ENCODE results near the gene CLMP.
"Not testable (repeated sequence)": the region's sequence is repeated elsewhere in the genome, so short reads cannot be mapped to it uniquely, and the experiment has no call there.

The CLMP gene

DNA sequence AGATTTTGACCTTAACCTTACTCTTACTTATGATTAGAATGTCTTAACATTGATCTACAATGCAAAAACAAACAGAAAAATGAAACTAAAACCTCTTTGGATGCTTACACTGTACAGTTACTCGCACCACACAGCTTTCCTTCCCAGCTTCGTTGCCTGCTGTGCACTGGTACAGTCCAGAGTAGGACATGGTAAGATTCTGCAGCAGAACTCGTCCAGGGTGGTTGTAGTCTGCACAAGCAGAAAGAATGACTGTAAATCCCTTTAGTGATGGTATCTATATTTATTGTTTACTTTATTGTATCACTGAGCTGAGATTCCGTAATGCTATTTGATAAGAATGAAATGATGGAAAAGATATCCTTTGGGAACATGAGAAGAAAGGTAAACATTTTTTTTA is 112.1 kb downstream of the CLMP start:
- DNase-seq (ENCODE audit: low spot score), result no peak

DNA sequence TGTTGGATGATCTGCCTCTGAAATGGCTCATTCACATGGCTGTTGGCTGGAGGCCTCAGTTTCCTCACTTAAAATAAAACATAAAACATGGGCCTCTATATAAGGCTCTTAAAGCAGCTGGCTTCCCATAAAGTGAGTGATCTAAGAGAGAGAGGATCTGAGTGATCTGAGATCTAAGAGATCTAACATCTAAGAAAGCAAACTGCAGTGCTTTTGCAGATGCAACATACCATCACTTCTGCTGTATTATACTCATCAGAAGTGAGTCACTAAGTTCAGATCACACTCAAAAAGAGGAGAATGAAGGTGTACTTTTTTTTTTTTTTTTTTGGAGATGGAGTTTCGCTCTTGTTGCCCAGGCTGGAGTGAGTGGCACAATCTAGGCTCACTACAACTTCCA is 115.0 kb downstream of the CLMP start:
- DNase-seq (ENCODE audit: low spot score), result no peak

GRCh38 chr11:123076484-123076883 is 118.6 kb downstream of the CLMP start:
- DNase-seq (ENCODE audit: low spot score), result no peak

DNA sequence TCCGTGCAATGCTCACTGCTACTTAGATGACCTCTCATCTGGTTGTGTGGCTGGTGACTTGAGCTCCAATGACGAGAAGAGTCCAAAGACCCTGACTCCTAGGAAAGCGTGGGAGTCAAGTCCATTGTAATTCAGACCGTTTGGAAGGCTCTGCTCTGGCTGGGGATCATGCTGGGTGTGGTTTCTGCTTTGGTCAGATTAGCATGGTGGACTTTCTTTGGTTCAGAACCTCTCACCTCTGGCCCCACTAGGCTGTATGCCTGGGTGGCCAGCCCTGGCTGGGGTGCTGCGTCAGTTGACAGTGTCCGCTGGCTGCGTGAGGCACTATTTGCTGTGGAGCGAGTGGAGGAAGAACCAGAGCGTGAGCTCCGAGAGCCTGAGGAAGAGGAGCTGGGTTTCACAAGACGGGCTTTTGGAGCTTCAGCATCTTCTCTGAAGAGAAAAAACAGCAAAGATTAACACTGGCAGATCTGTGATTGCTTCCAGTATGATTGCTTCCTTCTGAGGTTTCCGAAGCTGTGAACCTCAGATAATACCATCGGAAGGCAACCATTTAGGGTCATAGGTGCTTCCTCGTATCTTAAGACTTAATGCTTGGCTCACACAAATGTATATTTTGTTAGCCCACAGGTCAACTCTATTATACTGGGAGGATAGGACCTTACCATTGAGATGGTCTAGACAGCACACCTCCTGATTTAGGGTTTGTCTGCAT is 121.5 kb downstream of the CLMP start:
- no peak for DNase-seq (ENCODE audit: low spot score)

GRCh38 chr11:123072762-123073161 is 122.3 kb downstream of the CLMP start:
- DNase-seq (ENCODE audit: low spot score), result no peak

- DNase-seq (ENCODE audit: low spot score), result no peak
Observed at GRCh38 chr11:123072332-123072761, 122.7 kb downstream of the CLMP start.

DNA sequence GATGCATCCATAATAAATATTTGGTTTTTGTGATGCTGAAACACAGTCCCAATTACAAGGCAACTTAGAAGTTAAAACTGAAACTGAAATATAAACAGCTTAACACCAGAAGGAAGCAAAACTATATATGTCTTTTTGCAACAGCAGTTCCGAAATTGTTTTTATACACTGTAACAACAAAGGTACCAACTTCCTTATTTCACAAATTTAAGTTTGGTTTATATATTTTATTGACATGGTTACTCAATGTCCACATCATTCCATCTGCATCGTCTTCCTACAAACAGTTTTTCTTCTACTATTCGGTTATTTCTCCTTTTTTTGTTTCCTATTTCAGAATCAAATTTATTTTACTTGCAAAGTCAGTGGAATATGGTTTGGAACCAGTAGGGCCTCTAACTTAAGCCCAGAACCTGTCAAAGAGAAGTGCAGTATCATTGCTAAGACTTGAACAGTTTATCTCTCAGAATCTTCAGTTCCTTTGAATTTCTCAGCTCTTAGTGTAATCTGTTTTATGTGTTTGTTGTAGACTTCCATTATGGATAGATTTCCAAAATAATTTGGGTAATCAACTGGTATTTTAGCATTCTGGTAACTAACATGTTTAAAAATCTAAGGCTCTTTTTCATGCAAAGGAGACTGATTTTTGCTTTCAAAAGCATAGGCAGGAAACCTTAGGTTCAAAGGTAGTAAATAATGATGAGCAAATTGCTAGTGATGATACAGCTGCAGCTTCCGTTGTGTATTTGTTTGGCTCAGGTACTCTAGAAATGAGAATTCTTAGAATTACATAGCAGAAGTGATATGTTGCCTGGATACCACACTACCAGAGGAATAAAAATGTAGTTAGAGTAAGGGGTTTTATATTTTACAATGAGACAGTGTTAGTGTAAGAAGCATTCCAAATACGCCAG is 124.9 kb downstream of the CLMP start:
- no peak for DNase-seq (ENCODE audit: low spot score)

GRCh38 chr11:123065621-123066020 is 129.4 kb downstream of the CLMP start:
- DNase-seq (ENCODE audit: low spot score), result no peak

GRCh38 chr11:123063826-123064657 is 131.0 kb downstream of the CLMP start:
- no peak for DNase-seq (ENCODE audit: low spot score)

DNA sequence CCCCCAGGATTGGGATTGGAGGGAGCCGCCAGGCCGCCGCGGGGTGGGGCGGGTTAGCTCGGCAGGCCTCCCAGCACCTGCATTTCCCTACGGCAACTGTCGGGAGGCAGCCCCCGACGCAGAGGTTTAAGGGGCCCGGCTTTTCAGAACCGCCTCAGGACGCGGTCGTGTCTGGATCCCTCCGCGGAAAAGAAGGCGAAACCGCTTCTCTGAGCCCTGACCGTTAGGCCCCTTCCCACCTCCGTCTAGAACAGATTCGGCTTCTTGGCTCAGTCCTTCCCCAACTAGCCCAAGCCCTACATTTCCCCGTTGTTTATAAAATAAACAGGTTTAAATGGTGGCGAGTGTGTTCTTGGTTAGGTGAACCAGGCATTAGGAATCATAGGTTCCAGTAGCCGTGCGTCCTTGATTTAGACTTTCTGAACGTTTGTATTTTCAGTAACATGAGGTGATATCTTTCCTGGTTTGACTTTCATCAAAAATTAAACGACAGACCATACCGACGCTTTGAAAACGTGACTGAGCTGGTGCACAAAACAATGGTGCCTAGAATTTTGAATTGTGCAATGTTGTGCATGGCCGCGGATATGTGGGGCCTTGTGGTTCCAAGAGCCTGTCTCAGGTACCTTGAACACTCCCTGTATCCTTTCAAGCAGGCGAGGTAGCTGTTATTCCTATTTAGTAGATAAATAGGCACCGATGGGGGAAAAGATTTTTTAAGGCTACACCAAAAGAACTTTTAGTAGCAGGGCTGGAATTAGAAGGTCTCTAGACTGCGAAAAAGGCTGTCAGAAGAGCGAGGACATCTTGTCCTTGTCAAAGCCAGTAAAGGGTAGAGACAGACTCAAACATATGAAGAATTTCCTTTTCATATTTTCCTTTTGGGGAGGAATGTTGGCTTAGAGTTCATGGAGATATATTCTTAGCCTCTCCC is 131.9 kb downstream of the CLMP start:
- peak; percentile 72 for DNase-seq (ENCODE audit: low spot score)

- DNase-seq (ENCODE audit: low spot score), result peak; percentile 99
Observed at GRCh38 chr11:123062158-123062891, 132.7 kb downstream of the CLMP start.

- DNase-seq (ENCODE audit: low spot score), result peak; percentile 64
Observed at GRCh38 chr11:123061403-123062157, 133.5 kb downstream of the CLMP start, which contains the start of gene HSPA8. TSS of gene HSPA8 (minus strand) at chr11:123062136. CDS start at chr11:123061324, 812 bp downstream.

DNA sequence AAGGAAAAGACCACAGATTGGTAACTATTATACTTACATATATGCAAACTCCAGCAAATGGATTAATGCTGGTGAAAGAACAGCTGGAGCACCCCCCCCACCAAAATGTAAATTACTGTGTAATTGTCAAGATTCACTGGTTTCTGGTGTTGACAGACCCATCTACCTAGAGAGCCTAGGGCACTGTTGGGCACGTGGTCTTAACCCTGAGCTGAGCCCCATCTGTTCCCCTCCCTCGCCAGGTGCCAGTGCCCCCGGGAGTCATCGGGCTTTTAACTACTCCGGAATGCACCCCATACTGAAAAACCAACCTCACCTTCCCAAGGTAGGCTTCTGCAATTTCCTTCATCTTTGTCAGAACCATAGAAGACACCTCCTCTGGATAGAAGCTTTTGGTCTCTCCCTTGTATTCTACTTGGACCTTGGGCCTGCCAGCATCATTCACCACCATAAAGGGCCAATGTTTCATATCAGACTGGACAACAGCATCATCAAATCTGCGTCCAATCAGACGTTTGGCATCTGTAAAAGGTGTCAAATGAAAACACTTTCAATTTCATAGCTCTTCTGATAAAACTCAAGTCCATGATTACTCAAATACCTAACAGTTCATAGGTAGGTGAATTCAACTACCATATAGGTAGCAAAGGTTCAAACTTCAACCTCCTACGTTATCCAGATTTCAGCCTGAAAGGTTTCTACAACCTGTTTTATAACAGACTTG is 134.6 kb downstream of the CLMP start:
- DNase-seq (ENCODE audit: low spot score), result no peak

- not testable (repeated sequence) for DNase-seq (ENCODE audit: low spot score)
Observed at GRCh38 chr11:123059041-123059920, 135.8 kb downstream of the CLMP start.

DNA sequence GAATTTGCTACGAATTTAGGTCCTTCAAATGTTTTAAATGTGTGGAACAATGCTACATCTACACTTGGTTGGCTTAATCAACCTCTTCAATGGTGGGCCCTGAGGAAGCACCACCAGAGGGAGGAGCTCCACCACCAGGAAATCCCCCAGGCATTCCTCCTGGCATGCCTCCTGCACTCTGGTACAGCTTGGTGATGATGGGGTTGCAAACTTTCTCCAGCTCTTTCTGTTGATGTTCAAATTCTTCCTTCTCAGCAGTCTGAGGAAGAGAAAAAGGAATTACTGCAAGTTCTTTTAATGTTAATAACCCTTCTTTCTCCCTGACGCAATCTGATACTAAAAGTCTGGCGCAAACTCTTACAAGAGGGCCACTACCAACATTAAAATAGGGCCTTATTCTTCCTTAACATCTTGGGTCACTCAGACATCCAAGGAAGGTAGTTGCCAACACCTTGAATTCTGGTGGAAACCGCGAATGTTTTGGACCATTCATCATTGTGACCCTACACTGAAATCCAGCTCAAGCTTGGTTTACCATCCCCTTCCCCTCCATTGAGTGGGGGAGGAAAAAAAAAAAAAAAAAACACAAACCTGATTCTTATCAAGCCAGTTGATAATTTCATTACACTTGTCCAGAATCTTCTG is 137.3 kb downstream of the CLMP start:
- DNase-seq (ENCODE audit: low spot score), result no peak

DNA sequence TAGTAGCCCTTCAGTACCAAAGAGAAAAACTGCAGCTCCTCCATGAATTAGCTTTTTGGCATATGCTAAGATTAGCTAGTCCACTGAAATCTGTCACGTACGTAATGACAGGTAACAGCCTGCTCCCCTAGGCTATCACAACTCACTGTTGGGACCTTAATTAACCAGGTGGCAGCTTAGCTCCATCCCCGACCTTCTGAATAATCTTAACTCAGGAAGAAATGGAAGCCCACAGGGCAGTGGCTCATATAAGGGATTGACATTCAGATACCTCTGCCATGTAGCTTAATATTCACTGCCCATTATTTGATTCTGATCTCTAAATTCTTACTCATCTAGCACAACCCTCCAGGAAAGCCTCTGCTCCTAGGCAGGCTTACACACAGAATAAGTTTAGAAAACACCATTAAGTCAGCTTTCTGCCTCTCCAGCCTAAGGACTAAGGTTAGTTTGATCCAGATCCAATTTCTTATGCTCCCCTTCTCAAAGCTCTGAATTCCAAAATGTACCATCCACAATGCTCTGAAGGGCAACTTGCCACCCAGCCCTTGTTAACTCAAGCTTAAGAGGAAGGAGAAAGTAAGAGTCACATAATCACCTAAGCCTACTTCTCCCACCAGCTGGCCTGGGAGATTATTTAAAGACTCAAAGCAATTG is 138.1 kb downstream of the CLMP start:
- DNase-seq (ENCODE audit: low spot score), result no peak

Data from putamen (tissue), 1 donor.